Suppressor macrophage (primary cell): ENCODE data around the gene SLC12A5.

Experiments
- DNase-seq, 4 experiments: peaks; one replicate each; pipeline ENCODE4 v3.0.0-alpha.2; 2020 to 2022

SLC12A5 gene

GRCh38 chr20:46006964-46007363, 22.1 kb upstream of the SLC12A5 start:
- DNase-seq: no peak

DNA sequence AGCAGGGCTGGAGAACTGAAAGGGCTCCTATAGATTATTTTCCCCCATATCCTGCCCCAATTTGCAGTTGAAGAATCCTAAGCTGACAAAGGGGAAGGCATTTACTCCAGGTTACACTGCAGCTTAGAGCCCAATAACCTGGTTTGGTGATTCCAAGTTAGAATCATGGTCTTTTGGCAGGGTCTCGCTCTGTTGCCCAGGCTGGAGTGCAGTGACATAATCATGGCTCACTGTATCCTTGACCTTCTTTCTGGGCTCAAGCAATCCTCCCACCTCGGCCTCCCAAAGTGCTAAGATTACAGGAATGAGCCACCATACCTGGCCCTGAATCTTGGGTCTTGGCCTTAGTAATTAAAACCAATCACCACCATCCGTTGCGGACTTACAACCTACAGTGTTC, 21.3 kb upstream of the SLC12A5 start:
- no peak for DNase-seq

DNA sequence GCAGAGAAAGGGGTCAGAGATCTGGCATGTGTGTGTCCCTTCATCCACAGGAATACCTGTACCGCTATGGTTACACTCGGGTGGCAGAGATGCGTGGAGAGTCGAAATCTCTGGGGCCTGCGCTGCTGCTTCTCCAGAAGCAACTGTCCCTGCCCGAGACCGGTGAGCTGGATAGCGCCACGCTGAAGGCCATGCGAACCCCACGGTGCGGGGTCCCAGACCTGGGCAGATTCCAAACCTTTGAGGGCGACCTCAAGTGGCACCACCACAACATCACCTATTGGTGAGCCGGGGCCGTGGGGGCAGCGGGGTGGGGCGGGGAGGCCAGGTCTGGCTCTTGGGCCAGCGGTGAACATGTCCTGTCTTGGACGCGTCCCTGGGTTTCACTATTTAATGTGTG, 19.2 kb upstream of the SLC12A5 start:
- DNase-seq: peak in 1 of 4 experiments; percentile 53

GRCh38 chr20:46010491-46011391, 18.3 kb upstream of the SLC12A5 start:
- DNase-seq: peak; percentile 76 to 87 (median 83)

DNA sequence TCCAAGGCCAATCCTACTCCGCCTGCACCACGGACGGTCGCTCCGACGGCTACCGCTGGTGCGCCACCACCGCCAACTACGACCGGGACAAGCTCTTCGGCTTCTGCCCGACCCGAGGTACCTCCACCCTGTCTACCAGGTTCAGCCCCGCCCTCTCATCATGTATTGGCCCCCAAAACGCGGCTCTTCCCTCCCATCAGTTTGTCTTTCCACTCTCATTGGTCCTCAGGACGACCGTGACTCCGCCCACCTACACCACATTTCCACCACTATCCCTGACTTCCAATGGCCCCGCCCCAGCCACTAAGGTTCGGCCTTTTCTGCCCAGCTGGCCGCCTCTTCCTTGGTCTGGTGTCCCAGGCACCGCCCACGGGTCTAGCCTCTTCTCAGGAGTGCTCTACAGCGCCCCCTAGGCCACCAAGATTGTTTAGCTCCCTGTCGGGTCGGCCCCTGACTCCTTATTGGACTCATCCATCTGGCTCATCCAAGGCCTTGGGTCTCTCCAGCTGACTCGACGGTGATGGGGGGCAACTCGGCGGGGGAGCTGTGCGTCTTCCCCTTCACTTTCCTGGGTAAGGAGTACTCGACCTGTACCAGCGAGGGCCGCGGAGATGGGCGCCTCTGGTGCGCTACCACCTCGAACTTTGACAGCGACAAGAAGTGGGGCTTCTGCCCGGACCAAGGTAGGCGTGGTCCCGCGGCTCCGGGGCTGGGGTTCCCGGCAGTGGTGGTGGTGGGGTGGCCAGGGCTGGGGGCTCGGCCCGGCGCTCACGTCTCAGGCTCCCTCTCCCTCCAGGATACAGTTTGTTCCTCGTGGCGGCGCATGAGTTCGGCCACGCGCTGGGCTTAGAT, 17.2 kb upstream of the SLC12A5 start:
- peak; percentile 99 to 100 (median 100) for DNase-seq

DNA sequence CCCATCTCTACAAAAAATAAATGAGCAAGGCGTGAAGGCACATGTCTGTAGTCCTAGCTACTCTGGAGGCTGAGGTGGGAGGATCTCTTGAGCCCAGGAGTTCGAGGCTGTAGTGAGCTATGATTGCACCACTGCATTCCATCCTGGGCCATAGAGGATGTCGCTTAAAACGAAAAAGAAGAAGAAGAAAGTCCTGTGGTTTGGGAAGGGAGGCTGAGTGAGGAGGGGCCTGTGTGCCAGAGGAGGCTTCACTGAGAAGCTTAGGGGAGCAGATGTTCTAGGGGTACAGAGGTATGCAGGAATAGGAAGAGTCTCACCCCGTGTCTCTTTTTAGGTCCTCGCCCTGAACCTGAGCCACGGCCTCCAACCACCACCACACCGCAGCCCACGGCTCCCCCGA, 16.1 kb upstream of the SLC12A5 start:
- peak; percentile 27 to 57 (median 53) for DNase-seq

- no peak for DNase-seq
Observed at GRCh38 chr20:46013322-46013828, 15.6 kb upstream of the SLC12A5 start.

DNA sequence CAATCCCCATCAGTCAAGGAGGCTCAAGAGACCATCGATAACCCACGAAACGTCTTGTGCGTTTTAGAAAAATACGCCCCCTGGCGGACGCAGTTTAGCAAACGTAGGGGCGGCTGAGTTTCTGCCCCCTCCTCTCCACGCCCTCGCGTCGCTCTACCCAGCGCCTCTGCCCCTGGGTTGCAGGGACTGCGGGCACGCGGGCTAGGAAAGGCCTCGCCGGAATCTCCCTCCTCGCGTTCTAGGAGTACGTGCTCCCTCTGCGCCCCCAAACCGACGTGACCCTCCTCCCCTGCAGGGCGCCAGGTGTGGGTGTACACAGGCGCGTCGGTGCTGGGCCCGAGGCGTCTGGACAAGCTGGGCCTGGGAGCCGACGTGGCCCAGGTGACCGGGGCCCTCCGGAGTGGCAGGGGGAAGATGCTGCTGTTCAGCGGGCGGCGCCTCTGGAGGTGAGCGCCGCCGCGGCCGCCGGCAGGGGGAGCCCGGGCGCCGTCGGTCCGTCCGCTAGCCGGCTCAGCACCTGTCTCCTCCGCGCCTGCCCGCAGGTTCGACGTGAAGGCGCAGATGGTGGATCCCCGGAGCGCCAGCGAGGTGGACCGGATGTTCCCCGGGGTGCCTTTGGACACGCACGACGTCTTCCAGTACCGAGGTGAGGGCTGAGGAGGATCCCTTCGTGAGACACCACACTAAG, 15.0 kb upstream of the SLC12A5 start:
- peak; percentile 73 to 86 (median 78) for DNase-seq

GRCh38 chr20:46014517-46015396, 14.3 kb upstream of the SLC12A5 start:
- no peak for DNase-seq

GRCh38 chr20:46017272-46017671, 11.7 kb upstream of the SLC12A5 start:
- DNase-seq: no peak

GRCh38 chr20:46018112-46018511, 10.9 kb upstream of the SLC12A5 start:
- peak in 3 of 4 experiments; percentile 37 to 51 (median 49) for DNase-seq

DNA sequence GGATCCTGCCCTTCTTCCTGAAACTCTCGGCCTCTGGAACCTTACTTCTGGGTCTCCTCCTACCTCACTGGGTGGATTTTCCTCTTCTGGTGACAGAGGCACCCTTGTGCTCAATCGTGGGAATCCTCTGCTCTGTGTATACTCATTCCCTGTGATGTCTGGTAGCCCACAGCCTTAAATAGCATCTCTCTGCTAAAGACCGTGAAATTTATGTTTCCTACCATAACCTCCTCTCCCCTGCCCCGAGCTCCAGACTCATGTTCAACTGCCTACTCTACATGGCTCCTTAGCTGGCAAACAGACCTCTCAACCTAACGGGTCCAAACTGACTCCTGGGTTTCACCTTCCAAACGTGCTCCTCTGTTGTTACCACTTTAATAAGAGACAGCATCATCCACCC, 10.4 kb upstream of the SLC12A5 start:
- DNase-seq: peak in 1 of 4 experiments; percentile 11

GRCh38 chr20:46020555-46020954, 8.5 kb upstream of the SLC12A5 start:
- no peak for DNase-seq

- DNase-seq: peak; percentile 36 to 57 (median 46)
Observed at GRCh38 chr20:46021361-46022359, 7.4 kb upstream of the SLC12A5 start.

DNA sequence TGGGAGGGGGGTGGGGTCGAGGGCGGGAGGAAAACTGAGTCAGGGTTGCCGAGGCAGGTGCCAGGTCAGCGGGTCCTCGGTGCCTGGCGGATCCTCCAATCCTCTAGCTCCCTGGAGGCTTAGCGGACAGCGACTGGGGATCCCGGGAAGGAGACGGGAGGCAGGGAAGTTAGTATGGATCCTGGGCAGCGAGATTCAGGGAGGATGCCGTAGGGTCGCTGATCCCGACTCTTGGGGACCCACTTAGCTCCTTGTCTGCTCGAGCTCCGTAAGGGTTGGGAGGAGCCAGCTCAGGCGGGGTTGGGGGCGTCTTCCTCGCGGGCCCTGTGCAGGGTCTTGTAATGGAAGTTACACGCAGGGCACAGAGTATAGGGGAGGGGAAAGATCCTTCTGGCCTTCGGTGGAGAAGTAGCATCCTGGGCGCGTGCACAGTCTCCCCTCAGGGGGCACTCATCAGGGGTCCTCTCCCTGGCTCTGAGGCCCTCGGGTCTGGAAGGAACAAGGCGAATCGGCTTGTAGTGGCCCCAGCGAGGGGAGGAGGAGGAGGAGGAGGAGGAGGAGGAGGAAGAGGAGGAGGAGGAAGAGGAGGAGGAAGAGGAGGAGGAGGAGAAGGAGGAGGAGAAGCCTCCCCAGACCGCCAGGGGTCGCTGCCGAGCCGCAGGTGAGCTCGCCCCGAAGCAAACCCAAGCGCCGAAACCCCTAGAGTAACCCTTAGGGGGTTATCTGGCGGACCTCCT, 6.4 kb upstream of the SLC12A5 start:
- peak; percentile 52 to 86 (median 62) for DNase-seq

DNA sequence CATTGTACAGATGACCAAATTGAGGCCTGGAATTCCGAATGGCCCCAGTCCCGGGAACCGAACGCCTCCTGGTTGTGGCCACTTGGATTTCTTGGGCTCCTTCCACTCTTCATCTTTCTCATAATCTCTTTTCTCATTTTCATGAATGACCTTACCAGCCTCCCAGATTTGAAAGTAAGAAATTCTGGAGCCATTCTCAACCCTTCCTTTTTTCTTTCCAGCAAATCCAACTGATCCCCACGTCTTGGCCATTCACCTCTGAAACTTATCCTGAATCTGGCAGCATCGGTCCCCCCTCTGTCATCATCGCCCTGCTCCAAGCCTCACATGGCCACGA, 5.9 kb upstream of the SLC12A5 start:
- no peak for DNase-seq

DNA sequence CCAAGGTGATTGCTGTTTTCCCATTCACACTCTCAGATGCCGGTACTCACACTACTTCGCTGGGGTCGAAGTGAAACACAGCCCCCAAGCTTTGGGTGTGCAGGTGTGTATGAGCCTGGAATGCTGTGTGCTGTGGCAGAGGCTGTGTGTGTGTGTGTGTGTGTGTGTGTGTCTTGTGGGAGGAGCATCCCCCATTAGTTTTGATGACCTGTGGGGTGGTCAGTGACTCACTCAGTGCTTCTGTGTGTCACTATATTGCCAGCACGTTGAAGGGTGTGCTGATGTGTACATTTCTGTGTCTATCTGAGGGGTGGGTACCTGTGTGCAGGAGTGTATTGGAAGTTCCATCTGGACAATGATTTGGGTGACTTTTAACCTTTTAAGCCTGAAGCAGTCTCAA, 5.0 kb upstream of the SLC12A5 start:
- DNase-seq: no peak

- no peak for DNase-seq
Observed at GRCh38 chr20:46025376-46025783, 3.6 kb upstream of the SLC12A5 start.

GRCh38 chr20:46027245-46027853, 1.7 kb upstream of the SLC12A5 start:
- peak; percentile 69 to 81 (median 78) for DNase-seq
